Measurements from ENCODE around the gene SHISA3.

The SHISA3 gene

GRCh38 chr4:42362591-42362990 lies 34.7 kb upstream of the SHISA3 start:
- no peaks in the 10 kb centered on the region for H3K9me2 ChIP-seq (replicated peaks; ENCODE audit: insufficient read depth, low read length)
- H3K9ac ChIP-seq (ENCODE audit: low read length) = no peak overlapping the region
- DNase-seq = no peak
- TF ChIP-seq EZH2phosphoT487 (IDR thresholded peaks at IDR 0.05; ENCODE audit: low read length) (no peak), CTCF (IDR thresholded peaks at IDR 0.05; ENCODE audit: low read length) (no peak), EZH2 (optimal IDR thresholded peaks at IDR 0.05; ENCODE audit: low read depth, low read length) (no peak)
- no peaks in the 10 kb centered on the region for H3F3A ChIP-seq (ENCODE audit: insufficient read depth, low read length)
- H3K9me3 ChIP-seq (replicated peaks; ENCODE audit: insufficient read depth, low read length) = no peaks in the 10 kb centered on the region
- H3K27ac ChIP-seq (ENCODE audit: low read length) = no peak overlapping the region
- H3K27me3 ChIP-seq (replicated peaks; ENCODE audit: insufficient read depth, low read length) = no peaks in the 10 kb centered on the region
- H4K20me1 ChIP-seq (ENCODE audit: insufficient read depth, low read length) = no peaks in the 10 kb centered on the region
- H3K79me2 ChIP-seq (ENCODE audit: low read length) = no peaks in the 10 kb centered on the region
- H3K4me3 ChIP-seq (ENCODE audit: low read length) = no peak overlapping the region
- H3K36me3 ChIP-seq (replicated peaks; ENCODE audit: insufficient read depth, low read length) = no peaks in the 10 kb centered on the region
- no peaks in the 10 kb centered on the region for H3K4me1 ChIP-seq (ENCODE audit: low read length)
- no peak overlapping the region for H2AFZ ChIP-seq (ENCODE audit: low read length)
- H3K4me2 ChIP-seq (ENCODE audit: low read depth, low read length) = no peak overlapping the region

- H3K9me2 ChIP-seq (replicated peaks; ENCODE audit: insufficient read depth, low read length) = no peaks in the 10 kb centered on the region
- no peak for TF ChIP-seq CTCF (IDR thresholded peaks at IDR 0.05; ENCODE audit: low read length)
- no peak for TF ChIP-seq EZH2 (optimal IDR thresholded peaks at IDR 0.05; ENCODE audit: low read depth, low read length)
- TF ChIP-seq EZH2phosphoT487 (IDR thresholded peaks at IDR 0.05; ENCODE audit: low read length) = no peak
- H3F3A ChIP-seq (ENCODE audit: insufficient read depth, low read length) = no peaks in the 10 kb centered on the region
- no peak overlapping the region for H3K4me3 ChIP-seq (ENCODE audit: low read length)
- DNase-seq = no peak
- no peaks in the 10 kb centered on the region for H3K4me1 ChIP-seq (ENCODE audit: low read length)
- H3K9me3 ChIP-seq (replicated peaks; ENCODE audit: insufficient read depth, low read length) = no peaks in the 10 kb centered on the region
- H3K4me2 ChIP-seq (ENCODE audit: low read depth, low read length) = no peak overlapping the region
- H2AFZ ChIP-seq (ENCODE audit: low read length) = no peak overlapping the region
- no peak overlapping the region for H3K27ac ChIP-seq (ENCODE audit: low read length)
- H3K9ac ChIP-seq (ENCODE audit: low read length) = no peak overlapping the region
- no peaks in the 10 kb centered on the region for H4K20me1 ChIP-seq (ENCODE audit: insufficient read depth, low read length)
- no peaks in the 10 kb centered on the region for H3K79me2 ChIP-seq (ENCODE audit: low read length)
- H3K27me3 ChIP-seq (replicated peaks; ENCODE audit: insufficient read depth, low read length) = no peaks in the 10 kb centered on the region
- H3K36me3 ChIP-seq (replicated peaks; ENCODE audit: insufficient read depth, low read length) = no peaks in the 10 kb centered on the region
These were observed 33.7 kb upstream of the SHISA3 start for GRCh38 chr4:42363614-42364013.

GRCh38 chr4:42364266-42365053 lies 32.8 kb upstream of the SHISA3 start:
- H4K20me1 ChIP-seq (ENCODE audit: insufficient read depth, low read length) = no peaks in the 10 kb centered on the region
- H3K4me2 ChIP-seq (ENCODE audit: low read depth, low read length) = no peak overlapping the region
- H3K9me3 ChIP-seq (replicated peaks; ENCODE audit: insufficient read depth, low read length) = no peaks in the 10 kb centered on the region
- H3K27ac ChIP-seq (ENCODE audit: low read length) = no peak overlapping the region
- no peak overlapping the region for H2AFZ ChIP-seq (ENCODE audit: low read length)
- H3K36me3 ChIP-seq (replicated peaks; ENCODE audit: insufficient read depth, low read length) = no peaks in the 10 kb centered on the region
- H3K9ac ChIP-seq (ENCODE audit: low read length) = no peak overlapping the region
- H3K4me3 ChIP-seq (ENCODE audit: low read length) = no peak overlapping the region
- no peaks in the 10 kb centered on the region for H3F3A ChIP-seq (ENCODE audit: insufficient read depth, low read length)
- H3K4me1 ChIP-seq (ENCODE audit: low read length) = no peaks in the 10 kb centered on the region
- TF ChIP-seq EZH2 (optimal IDR thresholded peaks at IDR 0.05; ENCODE audit: low read depth, low read length) (no peak), EZH2phosphoT487 (IDR thresholded peaks at IDR 0.05; ENCODE audit: low read length) (no peak), CTCF (IDR thresholded peaks at IDR 0.05; ENCODE audit: low read length) (no peak)
- no peaks in the 10 kb centered on the region for H3K79me2 ChIP-seq (ENCODE audit: low read length)
- no peak for DNase-seq
- H3K27me3 ChIP-seq (replicated peaks; ENCODE audit: insufficient read depth, low read length) = no peaks in the 10 kb centered on the region
- no peaks in the 10 kb centered on the region for H3K9me2 ChIP-seq (replicated peaks; ENCODE audit: insufficient read depth, low read length)

Measured in MM.1S (cell line).